ENCODE results near the gene PLEKHA8. TPM values are rescaled to one million over a fixed set of nuclear protein-coding genes. Genes with fewer than 3 reads are reported as not detected.

Gene PLEKHA8
- total RNA-seq, 1 donor from 2014 or later = 43.8 TPM

GRCh38 chr7:30147785-30148184, 119.6 kb downstream of the PLEKHA8 start:
- TF ChIP-seq CTCF (IDR thresholded peaks at IDR 0.05; ENCODE audit: unreplicated experiment) = no peak
- Mint-ChIP-seq H3K4me3 (ENCODE audit: unreplicated experiment) (no peak overlapping the region), H3K27ac (ENCODE audit: unreplicated experiment) (no peak overlapping the region), H3K27me3 (ENCODE audit: unreplicated experiment) (peaks cover 3% of the 10 kb centered on the region), H3K36me3 (ENCODE audit: low read depth, unreplicated experiment) (peaks cover 6% of the 10 kb centered on the region), H3K4me1 (ENCODE audit: unreplicated experiment) (peaks cover 11% of the 10 kb centered on the region), H3K9me3 (ENCODE audit: unreplicated experiment) (no peaks in the 10 kb centered on the region)
- DNase-seq (ENCODE audit: low spot score) = no peak

GRCh38 chr7:30148426-30148825, 120.2 kb downstream of the PLEKHA8 start:
- H3K27ac Mint-ChIP-seq (ENCODE audit: unreplicated experiment) = no peak overlapping the region
- H3K9me3 Mint-ChIP-seq (ENCODE audit: unreplicated experiment) = no peaks in the 10 kb centered on the region
- TF ChIP-seq CTCF (IDR thresholded peaks at IDR 0.05; ENCODE audit: unreplicated experiment) = no peak
- H3K4me3 Mint-ChIP-seq (ENCODE audit: unreplicated experiment) = no peak overlapping the region
- peaks cover 5% of the 10 kb centered on the region for H3K4me1 Mint-ChIP-seq (ENCODE audit: unreplicated experiment)
- no peak for DNase-seq (ENCODE audit: low spot score)
- peaks cover under 1% of the 10 kb centered on the region for H3K36me3 Mint-ChIP-seq (ENCODE audit: low read depth, unreplicated experiment)
- no peaks in the 10 kb centered on the region for H3K27me3 Mint-ChIP-seq (ENCODE audit: unreplicated experiment)

GRCh38 chr7:30148951-30149459, 120.8 kb downstream of the PLEKHA8 start:
- H3K4me1 Mint-ChIP-seq (ENCODE audit: unreplicated experiment) = peaks cover 4% of the 10 kb centered on the region
- no peak for DNase-seq (ENCODE audit: low spot score)
- no peaks in the 10 kb centered on the region for H3K27me3 Mint-ChIP-seq (ENCODE audit: unreplicated experiment)
- TF ChIP-seq CTCF (IDR thresholded peaks at IDR 0.05; ENCODE audit: unreplicated experiment) = no peak
- no peak overlapping the region for H3K27ac Mint-ChIP-seq (ENCODE audit: unreplicated experiment)
- H3K9me3 Mint-ChIP-seq (ENCODE audit: unreplicated experiment) = no peaks in the 10 kb centered on the region
- no peak overlapping the region for H3K4me3 Mint-ChIP-seq (ENCODE audit: unreplicated experiment)
- H3K36me3 Mint-ChIP-seq (ENCODE audit: low read depth, unreplicated experiment) = no peaks in the 10 kb centered on the region

- Mint-ChIP-seq H3K4me3 (ENCODE audit: unreplicated experiment) (no peak overlapping the region), H3K27ac (ENCODE audit: unreplicated experiment) (no peak overlapping the region), H3K4me1 (ENCODE audit: unreplicated experiment) (no peaks in the 10 kb centered on the region), H3K36me3 (ENCODE audit: low read depth, unreplicated experiment) (no peaks in the 10 kb centered on the region), H3K27me3 (ENCODE audit: unreplicated experiment) (no peaks in the 10 kb centered on the region), H3K9me3 (ENCODE audit: unreplicated experiment) (no peaks in the 10 kb centered on the region)
- no peak for TF ChIP-seq CTCF (IDR thresholded peaks at IDR 0.05; ENCODE audit: unreplicated experiment)
- no peak for DNase-seq (ENCODE audit: low spot score)
Measured at GRCh38 chr7:30149640-30150272, 121.5 kb downstream of the PLEKHA8 start.

- Mint-ChIP-seq H3K27ac (ENCODE audit: unreplicated experiment) (no peak overlapping the region), H3K27me3 (ENCODE audit: unreplicated experiment) (no peaks in the 10 kb centered on the region), H3K4me3 (ENCODE audit: unreplicated experiment) (no peak overlapping the region), H3K9me3 (ENCODE audit: unreplicated experiment) (no peaks in the 10 kb centered on the region), H3K4me1 (ENCODE audit: unreplicated experiment) (peaks cover 5% of the 10 kb centered on the region), H3K36me3 (ENCODE audit: low read depth, unreplicated experiment) (peaks cover 2% of the 10 kb centered on the region)
- TF ChIP-seq CTCF (IDR thresholded peaks at IDR 0.05; ENCODE audit: unreplicated experiment) = no peak
- DNase-seq (ENCODE audit: low spot score) = no peak
Measured at GRCh38 chr7:30150711-30151110, 122.5 kb downstream of the PLEKHA8 start.
